Coronary artery (tissue), 2 donors: ENCODE results near the gene AGBL4.
"Not testable (repeated sequence)": the region's sequence is repeated elsewhere in the genome, so short reads cannot be mapped to it uniquely, and the experiment has no call there.

Experiments
- DNase-seq: peaks from one replicate; pipeline ENCODE4 v3.0.0-alpha.2; 2017; ENCODE audit warnings: low spot score
- H3K27ac ChIP-seq, 2 donors: fragments of 200-600 bp; sonication (generic); one replicate each; pipeline ENCODE4 v1.5.1; 2016 to 2019
- H3K4me3 ChIP-seq: fragments of 200-600 bp; sonication (generic); 2 replicates; pipeline ENCODE4 v1.5.1; 2016; ENCODE audit warnings: mild to moderate bottlenecking, moderate library complexity
- CTCF ChIP-seq: fragments of 200-600 bp; sonication (generic); IDR thresholded peaks from one replicate; pipeline ENCODE4 v1.5.1; 2019; ENCODE audit warnings: antibody characterized with exemption

AGBL4 gene

GRCh38 chr1:49297783-49298182, 726.0 kb downstream of the AGBL4 start:
- DNase-seq: no peak
- TF ChIP-seq CTCF: no peak
- Histone ChIP-seq H3K4me3 (no peak overlapping the region), H3K27ac (no peak overlapping the region)

GRCh38 chr1:49294539-49294938, 729.2 kb downstream of the AGBL4 start:
- TF ChIP-seq CTCF: no peak
- Histone ChIP-seq H3K27ac (no peak overlapping the region), H3K4me3 (no peak overlapping the region)
- no peak for DNase-seq

GRCh38 chr1:49293016-49293415, 730.7 kb downstream of the AGBL4 start:
- H3K4me3 ChIP-seq: no peak overlapping the region
- no peak overlapping the region for H3K27ac ChIP-seq
- DNase-seq: no peak
- TF ChIP-seq CTCF: no peak

GRCh38 chr1:49257211-49258049, 766.3 kb downstream of the AGBL4 start:
- H3K4me3 ChIP-seq, DNase-seq, H3K27ac ChIP-seq: not testable (repeated sequence)

GRCh38 chr1:49252917-49253316, 770.8 kb downstream of the AGBL4 start:
- Histone ChIP-seq H3K4me3 (no peak overlapping the region), H3K27ac (no peak overlapping the region)
- no peak for DNase-seq
- no peak for TF ChIP-seq CTCF

GRCh38 chr1:49251019-49251784, 772.6 kb downstream of the AGBL4 start:
- no peak for TF ChIP-seq CTCF
- no peak for DNase-seq
- Histone ChIP-seq H3K4me3 (no peak overlapping the region), H3K27ac (no peak overlapping the region)

GRCh38 chr1:49240709-49241221, 783.0 kb downstream of the AGBL4 start:
- no peak overlapping the region for H3K4me3 ChIP-seq
- TF ChIP-seq CTCF: no peak
- DNase-seq: no peak
- H3K27ac ChIP-seq: no peak overlapping the region
